OCI-LY1 (cell line): ENCODE data around the gene AFP.

Source experiments
- H2AFZ ChIP-seq: fragments of 200-600 bp; sonication (generic), shearing (Covaris generic); 2 replicates; pipeline ENCODE4 v1.6.0; 2014; ENCODE audit warnings: antibody characterized with exemption, mild to moderate bottlenecking, low read length
- H3F3A ChIP-seq: fragments of 200-600 bp; sonication (generic), shearing (Covaris generic); 2 replicates; pipeline ENCODE4 v1.6.0; 2014; ENCODE audit warnings: mild to moderate bottlenecking, antibody characterized with exemption, low read length, moderate library complexity; ENCODE audit not compliant: insufficient read depth
- H3K27ac ChIP-seq: fragments of 200-600 bp; sonication (generic); 2 replicates; pipeline ENCODE4 v1.5.1; 2014; ENCODE audit warnings: low read length, mixed run types, mild to moderate bottlenecking, low read depth; ENCODE audit not compliant: poor library complexity, severe bottlenecking
- H3K27me3 ChIP-seq: fragments of 200-600 bp; sonication (generic); 2 replicates; pipeline ENCODE4 v1.6.0; 2014; ENCODE audit warnings: antibody characterized with exemption, mild to moderate bottlenecking, low read length, moderate library complexity; ENCODE audit not compliant: insufficient read depth
- H3K36me3 ChIP-seq: fragments of 200-600 bp; sonication (generic); 2 replicates; pipeline ENCODE4 v1.6.1; 2014; ENCODE audit warnings: mild to moderate bottlenecking, antibody characterized with exemption, low read length, moderate library complexity, mixed read lengths; ENCODE audit not compliant: insufficient read depth
- H3K4me1 ChIP-seq: fragments of 200-600 bp; sonication (generic); 2 replicates; pipeline ENCODE4 v1.5.1; 2014; ENCODE audit warnings: mild to moderate bottlenecking, low read length, moderate library complexity; ENCODE audit not compliant: insufficient read depth, severe bottlenecking
- H3K4me2 ChIP-seq: fragments of 200-600 bp; sonication (generic), shearing (Covaris generic); 2 replicates; pipeline ENCODE4 v1.6.1; 2014; ENCODE audit warnings: low read length
- H3K4me3 ChIP-seq: fragments of 200-600 bp; sonication (generic); 2 replicates; pipeline ENCODE4 v1.5.1; 2014; ENCODE audit warnings: low read length, low read depth, mild to moderate bottlenecking, mixed read lengths; ENCODE audit not compliant: poor library complexity, severe bottlenecking
- H3K79me2 ChIP-seq: fragments of 200-600 bp; shearing (Covaris generic); 2 replicates; pipeline ENCODE4 v1.6.1; 2016; ENCODE audit warnings: mixed run types, low read length, mixed read lengths; ENCODE audit not compliant: insufficient read depth
- H3K9ac ChIP-seq: fragments of 200-600 bp; sonication (generic), shearing (Covaris generic); 2 replicates; pipeline ENCODE4 v1.6.1; 2014; ENCODE audit warnings: mild to moderate bottlenecking, low read length, mixed read lengths
- H3K9me2 ChIP-seq: fragments of 200-600 bp; sonication (generic), shearing (Covaris generic); 2 replicates; pipeline ENCODE4 v1.6.1; 2014; ENCODE audit warnings: low read depth, mild to moderate bottlenecking, low read length, mixed read lengths
- H3K9me3 ChIP-seq: fragments of 200-600 bp; shearing (Covaris generic); 2 replicates; pipeline ENCODE4 v1.6.1; 2014; ENCODE audit warnings: low read length, mixed read lengths
- H4K20me1 ChIP-seq: fragments of 200-600 bp; sonication (generic), shearing (Covaris generic); 2 replicates; pipeline ENCODE4 v1.6.0; 2016; ENCODE audit warnings: mild to moderate bottlenecking, low read length; ENCODE audit not compliant: insufficient read depth
- CTCF ChIP-seq: fragments of 200-600 bp; sonication (generic), shearing (Covaris generic); IDR thresholded peaks from 2 replicates; pipeline ENCODE4 v1.5.1; 2017; ENCODE audit warnings: mild to moderate bottlenecking, antibody characterized with exemption, low read length, moderate library complexity, mixed read lengths
- EZH2 ChIP-seq: fragments of 200-600 bp; sonication (generic), shearing (Covaris generic); IDR thresholded peaks from 2 replicates; pipeline ENCODE4 v1.8.0; 2017; ENCODE audit warnings: borderline replicate concordance, mixed run types, mild to moderate bottlenecking, antibody characterized with exemption, low read length, moderate library complexity, mixed read lengths

The AFP gene

GRCh38 chr4:73499996-73500765 is 64.2 kb downstream of the AFP start:
- no peaks in the 10 kb centered on the region for H3K9me3 ChIP-seq
- H3K36me3 ChIP-seq: no peaks in the 10 kb centered on the region
- no peaks in the 10 kb centered on the region for H3K27me3 ChIP-seq
- no peak overlapping the region for H3K4me3 ChIP-seq
- H4K20me1 ChIP-seq: no peaks in the 10 kb centered on the region
- H2AFZ ChIP-seq: peak overlapping the region; percentile 22; the same call in 1 of the 2 replicates
- TF ChIP-seq CTCF: no peak
- TF ChIP-seq EZH2: no peak
- no peak overlapping the region for H3K27ac ChIP-seq
- H3K9me2 ChIP-seq: no peaks in the 10 kb centered on the region
- no peaks in the 10 kb centered on the region for H3K79me2 ChIP-seq
- H3K4me1 ChIP-seq: peaks cover 21% of the 10 kb centered on the region
- no peak overlapping the region for H3K9ac ChIP-seq
- H3F3A ChIP-seq: no peaks in the 10 kb centered on the region
- no peak overlapping the region for H3K4me2 ChIP-seq

GRCh38 chr4:73501664-73502265 is 65.7 kb downstream of the AFP start:
- Histone ChIP-seq H2AFZ (no peak overlapping the region), H3K4me3 (no peak overlapping the region), H3K9me2 (no peaks in the 10 kb centered on the region), H3K9me3 (no peaks in the 10 kb centered on the region), H3K79me2 (no peaks in the 10 kb centered on the region), H3F3A (no peaks in the 10 kb centered on the region), H3K36me3 (no peaks in the 10 kb centered on the region), H3K27ac (no peak overlapping the region), H3K27me3 (no peaks in the 10 kb centered on the region), H4K20me1 (no peaks in the 10 kb centered on the region), H3K4me1 (peaks cover 21% of the 10 kb centered on the region), H3K9ac (no peak overlapping the region), H3K4me2 (no peak overlapping the region)
- TF ChIP-seq CTCF (no peak), EZH2 (no peak)

GRCh38 chr4:73505567-73505966 is 69.5 kb downstream of the AFP start:
- Histone ChIP-seq H3K4me1 (peaks cover 2% of the 10 kb centered on the region), H3K4me2 (no peak overlapping the region), H2AFZ (no peak overlapping the region), H3K27me3 (no peaks in the 10 kb centered on the region; the same call in 1 of the 2 replicates), H3K9ac (no peak overlapping the region), H3K27ac (no peak overlapping the region), H3K9me3 (no peaks in the 10 kb centered on the region), H3K9me2 (no peaks in the 10 kb centered on the region), H3K79me2 (no peaks in the 10 kb centered on the region), H3K4me3 (no peak overlapping the region), H4K20me1 (no peaks in the 10 kb centered on the region), H3K36me3 (no peaks in the 10 kb centered on the region), H3F3A (no peaks in the 10 kb centered on the region)
- TF ChIP-seq EZH2: no peak
- TF ChIP-seq CTCF: no peak
